GM18517 (cell line): Measurements from ENCODE around the gene CFAP99.
A peak's percentile ranks its signal among the peaks of the same experiment; 100 is the strongest.
"Not testable (repeated sequence)": the region's sequence is repeated elsewhere in the genome, so short reads cannot be mapped to it uniquely, and the experiment has no call there.

Experiments used
- ATAC-seq: cut with Tn5 transposase; IDR thresholded peaks from one replicate; pipeline ENCODE4 v1.9.1; 2021; ENCODE audit warnings: mild to moderate bottlenecking, moderate library complexity; ENCODE audit not compliant: unreplicated experiment

Gene CFAP99

DNA sequence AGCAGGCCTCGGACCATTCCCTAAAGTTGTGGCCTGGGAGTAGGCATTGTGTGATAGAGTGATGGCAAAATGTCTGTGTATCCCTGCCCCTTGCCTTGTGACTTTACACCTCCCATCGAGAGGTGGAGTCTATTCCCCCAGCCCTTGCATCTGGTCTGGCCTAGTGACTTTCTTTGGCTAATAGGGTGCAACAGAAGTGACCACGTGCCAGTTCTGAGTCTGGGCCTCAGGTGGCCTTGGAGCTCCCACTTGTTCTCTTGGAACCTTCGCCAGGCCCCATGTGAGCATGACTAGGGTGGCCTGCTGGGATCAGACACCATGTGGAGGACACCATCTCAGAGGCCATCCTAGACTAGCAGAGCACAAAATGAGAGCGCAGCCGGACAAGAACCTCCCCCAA is 46.3 kb downstream of the CFAP99 start:
- ATAC-seq: no peak

DNA sequence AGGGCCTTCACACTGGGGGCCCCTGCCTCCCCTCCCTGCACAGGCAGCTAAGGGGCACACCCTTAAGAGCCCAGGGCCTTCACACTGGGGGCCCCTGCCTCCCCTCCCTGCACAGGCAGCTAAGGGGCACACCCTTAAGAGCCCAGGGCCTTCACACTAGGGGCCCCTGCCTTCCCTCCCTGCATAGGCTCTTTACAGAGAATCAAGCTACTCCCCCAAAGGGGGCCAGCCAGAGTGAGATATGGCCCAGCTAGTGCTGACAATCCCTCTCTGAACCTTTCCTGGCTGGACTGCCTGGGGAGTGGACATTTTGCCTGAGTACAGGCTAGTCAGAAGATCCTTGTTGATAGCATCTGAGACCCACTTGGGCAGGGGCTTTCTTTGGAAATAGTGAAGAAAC is 46.8 kb downstream of the CFAP99 start:
- ATAC-seq: not testable (repeated sequence)

DNA sequence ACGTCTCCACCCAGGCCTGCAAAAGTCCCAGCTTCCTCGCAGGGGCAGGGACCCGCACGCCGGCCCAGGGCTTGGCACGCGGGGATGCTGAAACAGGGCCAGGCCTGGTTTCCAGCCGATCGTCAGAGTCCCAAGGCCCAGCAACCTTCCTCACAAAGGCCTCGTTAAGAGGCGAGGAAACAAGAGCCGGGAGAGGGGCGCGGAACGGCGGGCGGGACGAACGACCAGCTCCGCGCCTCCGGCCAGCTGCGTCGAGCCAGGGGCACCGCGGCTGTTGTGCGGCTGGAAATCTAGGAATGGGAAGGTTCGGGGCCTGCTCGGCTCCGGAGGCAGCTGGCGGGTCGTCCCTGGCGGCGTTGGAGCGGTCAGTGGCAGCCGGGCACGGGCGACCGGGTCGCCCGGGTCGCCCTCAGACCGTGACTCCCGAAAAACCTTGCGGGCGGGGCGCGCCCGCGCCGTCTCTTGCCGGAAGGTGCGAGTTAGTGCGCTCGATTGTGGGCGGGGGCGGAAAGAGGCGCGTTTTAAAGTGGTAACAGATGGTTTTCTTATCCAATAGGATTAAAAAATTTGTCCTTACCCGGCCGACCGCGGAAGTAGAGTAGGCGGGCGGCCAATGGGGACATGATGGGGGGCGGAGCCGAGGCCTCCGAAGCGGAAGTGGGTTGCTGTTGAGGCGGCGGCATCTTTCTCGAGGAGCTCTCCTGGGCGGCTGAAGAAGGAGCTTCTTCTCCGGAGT is 49.9 kb downstream of the CFAP99 start, which contains the start of gene RNF4:
TSS of gene RNF4 (plus strand) at position 651 of the 736 bp plus-strand sequence. CDS start 21,388 bp downstream, outside the sequence.
- peak; percentile 75 for ATAC-seq

DNA sequence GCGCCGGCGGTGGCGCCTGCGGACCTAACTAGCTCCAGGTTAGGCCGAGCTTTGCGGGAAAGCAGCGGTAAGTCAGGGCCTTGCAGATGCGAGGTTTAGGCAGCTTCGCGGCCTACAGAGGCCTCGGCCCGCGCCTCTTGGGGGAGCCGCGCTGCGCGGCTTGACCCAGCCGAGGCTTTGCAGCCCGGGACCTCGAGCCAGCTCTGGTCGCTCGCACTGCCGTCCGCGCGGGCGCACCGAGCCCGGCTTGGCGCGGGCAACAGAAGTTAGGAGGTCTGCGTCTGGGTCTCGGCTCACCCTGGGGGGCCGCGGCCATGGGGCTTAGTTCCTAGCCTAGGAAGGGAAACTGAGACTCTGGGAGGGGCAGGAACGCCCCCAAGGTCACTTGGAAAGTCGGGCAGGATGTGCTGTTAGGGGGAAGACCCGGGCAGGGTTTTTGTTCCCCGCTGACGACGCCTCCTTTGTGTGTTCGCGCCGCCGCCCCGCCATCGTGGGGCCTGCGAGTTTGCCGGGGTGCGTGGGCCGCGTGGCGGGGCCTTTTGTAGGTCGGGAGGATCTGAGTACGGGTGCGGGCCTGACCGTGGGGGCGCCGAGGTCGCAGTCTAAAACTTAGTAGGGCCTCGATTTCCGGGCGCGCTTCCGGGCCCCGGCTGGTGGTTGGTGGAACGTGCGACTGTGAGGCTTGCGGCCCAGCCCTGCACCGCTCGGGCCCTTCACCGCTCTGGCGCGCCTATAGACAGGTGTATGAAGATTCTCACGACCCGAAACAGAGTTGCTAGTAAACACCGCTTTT is 50.6 kb downstream of the CFAP99 start:
- ATAC-seq: peak; percentile 40

DNA sequence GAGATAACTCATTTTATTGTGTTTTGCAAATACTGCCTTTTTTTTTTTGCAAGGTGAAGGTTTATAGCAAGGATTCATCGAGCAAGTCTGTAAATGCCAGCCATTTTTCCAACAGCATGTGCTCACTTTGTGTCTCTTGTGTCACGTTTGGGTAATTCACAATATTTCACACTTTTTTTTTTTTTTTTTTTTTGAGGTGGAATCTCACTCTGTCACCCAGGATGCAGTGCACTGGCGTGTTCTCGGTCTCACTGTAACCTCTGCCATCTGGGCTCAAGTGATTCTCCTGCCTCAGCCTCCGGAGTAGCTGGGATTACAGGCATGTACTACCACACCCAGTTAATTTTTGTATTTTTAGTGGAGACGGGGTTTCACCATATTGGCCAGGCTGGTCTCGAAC is 52.0 kb downstream of the CFAP99 start:
- no peak for ATAC-seq

DNA sequence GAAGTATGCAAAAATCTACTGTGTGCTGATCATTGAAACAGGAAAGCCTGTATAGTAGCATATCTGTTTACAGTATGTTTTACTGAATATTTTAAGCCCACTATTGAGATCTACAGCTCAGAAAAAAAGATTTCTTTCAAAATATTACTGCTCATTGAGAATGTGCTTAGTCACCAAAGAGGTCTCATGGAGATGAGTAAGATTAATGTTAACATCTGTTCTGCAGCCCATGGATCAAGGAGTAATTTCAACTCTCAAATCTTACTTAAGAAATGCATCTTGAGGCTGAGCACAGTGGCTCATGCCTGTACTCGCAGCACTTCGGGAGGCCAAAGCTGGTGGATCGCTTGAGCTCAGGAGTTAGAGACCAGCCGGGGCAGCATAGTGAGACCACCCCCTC is 53.4 kb downstream of the CFAP99 start:
- no peak for ATAC-seq

DNA sequence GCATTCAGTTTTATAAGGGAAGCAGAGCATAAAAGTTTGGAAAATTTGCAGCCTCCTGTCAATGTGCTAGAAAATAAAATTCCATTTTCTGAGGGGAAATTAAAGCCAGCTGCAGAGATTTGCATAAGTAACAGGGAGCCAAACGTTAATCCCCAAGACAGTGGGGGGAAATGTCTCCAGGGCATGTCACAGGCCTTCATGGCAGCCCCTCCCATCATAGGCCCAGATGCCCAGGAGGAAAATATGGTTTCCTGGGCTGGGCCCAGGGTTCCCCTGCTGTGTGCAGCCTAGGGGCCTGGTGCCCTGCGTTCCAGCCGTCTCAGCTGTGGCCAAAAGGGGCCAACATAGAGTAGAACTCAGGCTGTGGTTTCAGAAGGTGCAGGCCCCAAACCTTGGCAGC is 59.5 kb downstream of the CFAP99 start:
- no peak for ATAC-seq

DNA sequence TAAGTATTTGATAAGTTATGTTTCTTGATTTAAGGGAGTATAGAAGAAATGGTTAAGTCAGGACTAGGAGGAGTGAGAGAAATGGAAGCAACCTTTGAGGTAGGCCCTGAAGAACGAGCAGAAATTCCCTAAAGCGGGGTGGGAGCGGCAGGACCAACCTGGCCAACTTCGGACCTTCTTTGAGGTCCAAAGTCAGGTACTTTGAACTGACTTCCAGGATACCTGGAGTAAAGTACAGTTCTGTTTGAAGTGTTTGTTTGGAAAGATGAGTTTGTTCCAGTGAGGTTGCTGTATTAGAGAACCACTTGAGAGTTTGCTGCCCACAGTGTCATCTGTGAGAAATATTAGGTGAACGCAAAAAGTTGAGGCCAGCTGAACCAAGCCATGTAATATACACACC is 61.9 kb downstream of the CFAP99 start:
- no peak for ATAC-seq

DNA sequence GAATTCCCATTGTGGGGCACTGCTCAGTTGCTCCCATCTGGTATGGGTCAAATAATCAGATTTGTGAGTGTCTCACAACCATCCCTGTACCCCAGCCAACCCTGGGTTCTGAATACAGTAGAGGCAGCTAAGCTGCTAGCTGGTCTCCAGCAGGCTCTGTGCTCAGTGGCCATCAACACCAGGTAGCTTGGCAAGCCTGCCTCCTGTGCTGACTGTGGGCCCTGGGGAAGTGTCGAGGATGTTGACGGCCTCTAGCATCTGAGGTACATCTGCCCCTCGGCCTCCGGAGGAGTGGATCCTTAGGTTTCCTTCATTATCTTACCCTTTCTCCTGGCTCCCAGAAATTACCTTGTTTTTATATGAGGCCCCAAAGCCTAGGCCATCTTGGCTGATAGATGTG is 63.4 kb downstream of the CFAP99 start:
- ATAC-seq: no peak

DNA sequence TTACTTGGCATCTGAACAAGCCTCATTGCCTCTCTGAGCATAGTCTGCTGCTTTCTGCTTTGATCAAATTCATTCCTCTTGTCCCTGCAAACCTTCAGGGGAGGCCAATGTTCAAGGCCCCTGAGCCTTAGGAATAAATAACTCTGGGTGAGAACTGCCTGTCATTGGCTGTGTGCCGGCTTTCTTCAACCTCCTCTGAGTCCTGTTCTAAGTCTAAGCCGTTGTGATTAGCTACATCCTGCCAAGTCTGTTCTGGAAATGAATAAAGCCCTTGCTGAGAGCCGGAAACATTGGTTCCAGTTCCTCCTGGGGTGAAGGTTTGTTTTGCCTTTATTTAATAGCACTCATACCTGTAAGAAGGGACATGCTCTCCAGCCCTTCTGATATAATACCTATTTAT is 63.9 kb downstream of the CFAP99 start:
- no peak for ATAC-seq

DNA sequence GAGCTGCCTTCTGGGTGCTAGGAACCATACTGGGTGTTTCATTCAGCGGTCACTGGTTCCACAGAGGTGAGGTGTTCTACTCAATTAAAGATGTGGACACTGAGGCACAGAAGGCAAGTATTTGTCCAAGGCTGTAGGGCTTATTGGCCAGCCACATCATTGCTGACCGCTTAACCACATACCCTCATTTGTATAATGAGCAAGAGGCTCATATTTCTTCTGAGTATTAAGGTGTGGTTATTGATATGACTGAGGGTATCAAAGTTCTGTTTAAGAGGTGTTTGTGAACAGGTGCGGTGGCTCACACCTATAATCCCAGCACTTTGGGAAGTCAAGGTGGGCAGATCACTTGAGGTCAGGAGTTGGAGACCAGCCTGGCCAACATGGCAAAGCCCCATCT is 64.5 kb downstream of the CFAP99 start:
- ATAC-seq: no peak

DNA sequence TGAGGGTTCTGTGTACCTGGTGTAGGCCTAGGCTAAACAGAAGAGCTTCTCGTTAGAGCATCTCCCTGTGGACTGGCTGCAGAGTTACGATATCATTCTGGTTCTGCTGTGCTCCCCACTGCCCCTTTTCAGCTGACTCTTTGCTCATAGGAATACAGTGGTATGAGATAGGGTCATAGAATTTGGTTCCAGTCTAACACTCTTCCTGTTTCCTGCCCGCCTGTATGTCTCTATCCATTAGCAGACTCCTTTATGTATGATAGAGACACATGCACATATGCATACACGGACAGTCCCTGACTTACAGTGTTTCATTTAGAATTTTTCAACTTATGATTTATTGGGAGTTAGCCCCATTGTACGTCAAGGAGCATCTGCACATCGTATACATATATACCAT is 65.4 kb downstream of the CFAP99 start:
- no peak for ATAC-seq

DNA sequence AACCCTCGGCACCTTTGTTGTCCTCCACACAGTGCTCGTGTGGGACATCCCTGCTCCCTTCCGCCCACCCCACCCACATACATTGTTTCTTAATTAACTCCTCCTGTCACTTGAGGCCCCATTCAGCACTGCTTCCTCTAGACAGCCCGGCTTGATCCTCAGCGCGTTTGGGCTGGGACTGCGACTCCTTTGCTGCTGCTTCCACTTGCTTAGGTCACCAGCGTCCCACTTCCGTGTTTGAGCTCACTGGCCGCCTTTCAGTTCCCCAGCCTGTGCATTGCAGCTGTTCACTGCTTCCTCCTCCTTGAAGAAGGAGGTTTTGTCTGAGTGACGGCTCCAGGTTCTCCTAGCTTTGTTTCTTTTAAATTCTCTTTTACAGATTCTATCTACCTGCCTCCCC is 66.2 kb downstream of the CFAP99 start:
- ATAC-seq: peak; percentile 70

DNA sequence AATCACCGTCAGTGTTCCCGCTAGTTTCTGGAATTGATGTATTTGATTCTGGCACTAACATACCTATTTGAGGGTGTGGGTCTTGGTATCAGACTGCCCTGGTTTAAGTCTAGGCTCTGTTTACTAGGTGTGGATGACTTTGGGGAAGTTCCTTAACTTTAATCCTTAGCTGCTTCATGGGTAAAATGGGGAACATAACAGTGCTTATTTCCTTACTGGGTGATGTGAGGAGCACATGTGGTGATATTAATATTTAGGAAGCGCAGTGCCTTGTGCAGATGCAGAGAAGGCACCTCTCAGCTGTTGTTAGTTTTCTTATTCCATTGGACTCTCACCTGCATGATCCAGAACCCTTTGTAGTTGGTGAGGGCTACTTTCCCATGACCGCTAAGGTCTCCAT is 67.2 kb downstream of the CFAP99 start:
- no peak for ATAC-seq

DNA sequence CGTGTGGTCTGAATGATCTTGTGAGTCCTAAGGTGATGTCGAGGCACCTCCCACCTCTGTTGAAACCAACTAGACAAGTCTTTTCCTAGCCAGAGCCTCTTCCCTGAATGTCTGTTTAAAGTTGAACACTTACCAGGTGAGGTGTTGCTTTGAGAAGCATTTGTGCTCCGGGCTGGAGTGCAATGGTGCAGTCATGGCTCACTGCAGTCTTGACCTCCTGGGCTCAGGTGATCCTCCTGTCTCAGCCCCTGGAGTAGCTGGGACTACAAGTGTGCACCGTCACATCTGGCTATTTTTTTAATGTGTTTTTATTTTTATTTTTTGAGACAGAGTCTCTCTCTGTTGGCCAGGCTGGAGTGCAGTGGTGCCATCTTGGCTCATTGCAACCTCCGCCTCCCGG is 68.2 kb downstream of the CFAP99 start:
- no peak for ATAC-seq

DNA sequence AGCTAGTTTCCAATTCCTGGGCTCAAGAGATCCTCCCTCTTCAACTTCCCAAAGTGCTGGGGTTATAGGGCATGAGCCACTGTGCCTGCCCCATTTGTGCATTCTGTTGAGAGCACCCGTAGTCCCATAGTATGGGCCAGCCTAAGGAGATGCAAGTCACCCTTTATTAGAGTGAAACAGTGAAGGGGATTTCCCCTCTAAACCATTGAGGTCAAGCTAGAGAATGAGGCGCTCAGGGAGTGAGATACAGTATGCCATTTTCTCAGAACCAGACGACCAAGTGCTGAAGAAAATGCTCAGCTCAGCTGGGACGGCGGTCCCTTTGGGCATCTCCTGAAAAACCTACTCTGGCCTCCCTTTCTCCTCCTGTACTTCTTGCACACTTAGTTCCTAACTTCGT is 68.9 kb downstream of the CFAP99 start:
- ATAC-seq: peak; percentile 62

DNA sequence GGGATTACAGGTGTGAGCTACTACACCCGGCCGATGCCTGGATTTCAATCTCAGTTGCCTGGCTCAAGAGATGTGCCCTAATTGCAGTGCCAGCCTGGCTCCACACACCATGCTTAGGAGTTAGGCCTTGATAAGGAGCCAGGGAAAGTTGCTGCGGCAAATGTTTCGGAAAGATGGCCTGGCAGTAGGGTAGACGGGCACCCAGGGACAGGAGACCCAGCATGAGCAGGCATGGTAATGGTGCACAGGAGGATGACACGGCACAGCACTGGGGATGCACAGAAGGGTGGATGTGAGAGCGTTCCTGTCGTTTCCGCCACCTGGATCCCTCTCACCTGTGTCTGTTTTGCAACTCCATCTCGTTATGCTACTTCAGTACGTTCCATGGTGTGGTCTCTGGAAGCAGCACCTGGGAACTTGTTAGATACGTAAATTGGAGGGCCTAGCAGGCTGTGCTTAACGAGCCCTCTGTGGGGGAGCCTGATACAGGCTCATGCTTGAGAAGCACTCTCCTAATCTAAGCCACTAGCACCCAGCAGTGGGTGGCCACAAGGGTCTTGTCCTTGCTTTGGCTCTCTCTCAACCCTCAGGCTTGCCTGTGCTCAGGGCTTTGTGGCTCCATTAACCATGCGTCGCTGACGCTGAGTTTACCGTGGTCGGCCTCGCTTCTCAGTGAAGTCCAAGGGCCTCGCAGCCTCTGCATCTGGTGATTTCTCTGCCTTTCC is 70.5 kb downstream of the CFAP99 start:
- ATAC-seq: no peak

DNA sequence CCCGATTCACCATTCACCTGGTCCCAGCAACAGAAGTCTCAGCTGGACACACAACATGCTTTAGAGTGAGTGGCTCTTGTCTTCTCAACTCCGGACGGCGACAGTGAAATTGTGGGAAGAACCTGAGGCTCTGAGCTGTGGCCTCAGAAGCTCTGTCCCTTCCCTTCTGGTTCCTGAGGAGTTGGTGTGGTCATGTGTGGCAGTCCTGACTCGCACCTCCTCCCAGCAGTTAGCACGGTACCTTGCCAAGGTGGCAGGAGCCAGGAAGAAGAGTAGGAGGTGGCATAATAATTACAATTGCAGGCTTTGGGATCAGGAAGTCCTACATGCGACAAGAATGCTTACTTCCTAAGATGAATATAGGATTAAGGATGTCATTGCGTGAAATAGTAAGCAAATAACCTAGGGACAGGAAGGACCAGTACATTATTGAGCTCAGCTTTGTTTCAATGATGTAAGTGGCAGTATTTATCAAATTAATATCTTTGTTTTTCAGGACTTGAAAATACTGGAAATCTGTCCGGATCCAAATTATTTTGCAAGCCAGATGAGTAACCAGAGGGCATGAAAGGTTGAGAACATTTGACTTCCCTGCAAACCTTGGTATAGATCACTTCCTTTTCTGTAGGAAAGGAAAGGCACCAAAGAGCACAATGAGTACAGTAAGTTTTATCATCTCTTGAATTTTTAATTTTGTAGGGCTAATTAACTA is 71.2 kb downstream of the CFAP99 start:
- no peak for ATAC-seq

DNA sequence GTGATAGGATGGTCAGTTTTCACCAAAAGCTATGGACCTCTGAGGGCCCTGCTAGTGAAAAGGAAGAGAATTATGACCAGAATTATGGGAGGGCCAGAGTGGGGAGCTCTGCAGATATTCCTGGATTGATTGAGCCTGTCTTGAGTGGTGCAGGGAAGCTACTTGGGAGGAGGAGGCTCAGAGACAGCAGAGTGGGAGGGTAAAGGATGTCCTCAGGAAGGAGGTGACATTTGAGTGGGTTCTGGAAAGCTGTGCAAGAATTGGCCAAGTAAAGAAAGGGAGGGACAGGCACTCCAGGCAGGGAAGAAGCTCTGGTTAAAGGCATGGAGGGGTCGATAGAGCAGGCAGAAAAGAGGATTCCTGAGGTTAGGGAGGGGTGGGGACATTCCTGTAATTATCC is 74.2 kb downstream of the CFAP99 start:
- no peak for ATAC-seq

DNA sequence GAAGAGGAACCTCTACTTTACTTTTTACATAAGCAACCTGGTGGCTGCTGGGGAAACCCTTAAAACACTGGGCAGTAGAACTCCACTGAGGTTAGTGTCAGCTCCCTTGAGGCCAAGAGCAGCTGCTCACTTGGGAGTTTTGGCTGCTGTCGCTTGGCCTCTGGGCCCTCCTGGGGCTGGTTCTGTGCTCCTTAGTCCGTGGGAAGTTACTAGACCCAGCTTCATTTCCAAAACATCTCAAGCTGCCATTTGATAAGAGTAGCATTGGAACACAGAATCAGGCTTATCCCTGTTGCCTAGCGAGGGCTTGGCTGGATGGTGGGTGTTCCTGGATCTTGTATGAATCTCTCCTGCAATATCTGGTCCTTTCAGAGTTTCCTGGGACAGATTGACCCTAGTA is 76.2 kb downstream of the CFAP99 start:
- ATAC-seq: no peak

DNA sequence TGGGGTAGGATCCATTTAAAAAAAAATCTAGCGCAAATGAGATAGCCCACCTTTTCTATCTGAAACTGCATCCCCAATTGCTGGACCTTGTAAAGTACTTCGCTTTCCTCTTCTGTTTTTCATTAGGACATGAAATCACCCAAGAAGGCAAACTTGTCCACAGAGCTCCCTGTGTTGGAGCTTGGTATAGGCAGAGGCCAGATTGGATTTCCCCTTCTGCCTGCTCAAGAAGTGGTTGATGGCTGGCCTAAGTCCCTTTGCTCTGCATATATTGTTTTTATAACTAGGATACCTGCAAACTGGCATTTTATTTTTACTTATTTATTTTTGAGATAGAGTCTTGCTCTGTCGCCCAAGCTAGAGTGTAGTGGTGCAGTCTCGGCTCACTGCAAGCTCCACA is 78.6 kb downstream of the CFAP99 start:
- no peak for ATAC-seq
